HEK293T (cell line): ENCODE measurements around the gene KMT2C.

ENCODE experiments used
- ARNT ChIP-seq: fragments of 450-650 bp; IDR thresholded peaks from 2 replicates; pipeline ENCODE4 v1.6.1; 2017; ENCODE audit warnings: mild to moderate bottlenecking
- CTBP1 ChIP-seq: fragments of 450-650 bp; IDR thresholded peaks from 2 replicates; pipeline ENCODE4 v1.6.1; 2016; ENCODE audit warnings: borderline replicate concordance
- FOXM1 ChIP-seq: fragments of 450-650 bp; IDR thresholded peaks from 2 replicates; pipeline ENCODE4 v1.6.1; 2017; ENCODE audit warnings: mild to moderate bottlenecking, borderline replicate concordance

DNA sequence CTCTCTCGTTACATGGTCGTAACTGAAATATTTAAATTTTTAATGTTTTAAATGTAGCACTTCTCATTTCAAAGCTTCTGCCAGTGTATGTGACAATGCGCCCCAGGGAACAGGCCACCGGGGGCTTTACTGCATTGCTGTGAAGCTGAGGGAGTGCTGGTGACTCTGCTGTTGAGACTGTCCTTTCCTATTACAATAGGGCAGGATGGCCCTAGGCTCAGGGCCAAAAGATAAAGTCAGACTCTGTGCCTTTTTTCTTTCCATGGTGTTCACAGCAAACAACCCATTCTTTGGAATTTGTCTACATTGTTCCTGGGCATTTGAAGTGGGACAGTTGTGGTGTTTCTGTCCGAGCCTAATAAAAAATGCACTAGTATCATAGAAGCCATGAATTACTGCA lies 303.0 kb downstream of the KMT2C start:
- TF ChIP-seq ARNT (no peak), FOXM1 (no peak), CTBP1 (no peak)
